ENCODE measurements around the gene SUCO.

The SUCO gene

GRCh38 chr1:172510479-172510878, 22.5 kb upstream of the SUCO start:
- Histone ChIP-seq H4K20me1 (ENCODE audit: insufficient read depth, low read length) (no peaks in the 10 kb centered on the region), H3K4me2 (ENCODE audit: low read length) (no peak overlapping the region), H2AFZ (ENCODE audit: low read depth, low read length) (no peak overlapping the region), H3K9me3 (ENCODE audit: insufficient read depth, low read length) (no peaks in the 10 kb centered on the region), H3K27ac (ENCODE audit: low read length) (no peak overlapping the region), H3K27me3 (ENCODE audit: low read depth, low read length) (no peaks in the 10 kb centered on the region), H3K4me1 (ENCODE audit: low read length) (no peaks in the 10 kb centered on the region), H3K9ac (ENCODE audit: low read length) (no peak overlapping the region), H3K4me3 (ENCODE audit: low read length) (no peak overlapping the region), H3K36me3 (replicated peaks; ENCODE audit: low read depth, low read length) (no peaks in the 10 kb centered on the region), H3K79me2 (ENCODE audit: low read length) (no peaks in the 10 kb centered on the region)
- TF ChIP-seq, protein P1, sequence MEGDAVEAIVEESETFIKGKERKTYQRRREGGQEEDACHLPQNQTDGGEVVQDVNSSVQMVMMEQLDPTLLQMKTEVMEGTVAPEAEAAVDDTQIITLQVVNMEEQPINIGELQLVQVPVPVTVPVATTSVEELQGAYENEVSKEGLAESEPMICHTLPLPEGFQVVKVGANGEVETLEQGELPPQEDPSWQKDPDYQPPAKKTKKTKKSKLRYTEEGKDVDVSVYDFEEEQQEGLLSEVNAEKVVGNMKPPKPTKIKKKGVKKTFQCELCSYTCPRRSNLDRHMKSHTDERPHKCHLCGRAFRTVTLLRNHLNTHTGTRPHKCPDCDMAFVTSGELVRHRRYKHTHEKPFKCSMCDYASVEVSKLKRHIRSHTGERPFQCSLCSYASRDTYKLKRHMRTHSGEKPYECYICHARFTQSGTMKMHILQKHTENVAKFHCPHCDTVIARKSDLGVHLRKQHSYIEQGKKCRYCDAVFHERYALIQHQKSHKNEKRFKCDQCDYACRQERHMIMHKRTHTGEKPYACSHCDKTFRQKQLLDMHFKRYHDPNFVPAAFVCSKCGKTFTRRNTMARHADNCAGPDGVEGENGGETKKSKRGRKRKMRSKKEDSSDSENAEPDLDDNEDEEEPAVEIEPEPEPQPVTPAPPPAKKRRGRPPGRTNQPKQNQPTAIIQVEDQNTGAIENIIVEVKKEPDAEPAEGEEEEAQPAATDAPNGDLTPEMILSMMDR (IDR thresholded peaks at IDR 0.05; ENCODE audit: low read depth, low read length): no peak
- no peak for TF ChIP-seq EZH2phosphoT487 (IDR thresholded peaks at IDR 0.05; ENCODE audit: low read depth)

- Histone ChIP-seq H2AFZ (ENCODE audit: low read depth, low read length) (no peak overlapping the region), H3K9me3 (ENCODE audit: insufficient read depth, low read length) (no peaks in the 10 kb centered on the region), H3K4me3 (ENCODE audit: low read length) (no peak overlapping the region), H3K9ac (ENCODE audit: low read length) (no peak overlapping the region), H3K4me2 (ENCODE audit: low read length) (no peak overlapping the region), H3K36me3 (replicated peaks; ENCODE audit: low read depth, low read length) (no peaks in the 10 kb centered on the region), H3K79me2 (ENCODE audit: low read length) (no peaks in the 10 kb centered on the region), H3K27me3 (ENCODE audit: low read depth, low read length) (no peaks in the 10 kb centered on the region), H3K4me1 (ENCODE audit: low read length) (peaks cover 10% of the 10 kb centered on the region), H4K20me1 (ENCODE audit: insufficient read depth, low read length) (no peaks in the 10 kb centered on the region), H3K27ac (ENCODE audit: low read length) (no peak overlapping the region)
- TF ChIP-seq, protein P1 (IDR thresholded peaks at IDR 0.05; ENCODE audit: low read depth, low read length): no peak
- TF ChIP-seq EZH2phosphoT487 (IDR thresholded peaks at IDR 0.05; ENCODE audit: low read depth): no peak
These were observed 20.4 kb upstream of the SUCO start for GRCh38 chr1:172512591-172512990.

DNA sequence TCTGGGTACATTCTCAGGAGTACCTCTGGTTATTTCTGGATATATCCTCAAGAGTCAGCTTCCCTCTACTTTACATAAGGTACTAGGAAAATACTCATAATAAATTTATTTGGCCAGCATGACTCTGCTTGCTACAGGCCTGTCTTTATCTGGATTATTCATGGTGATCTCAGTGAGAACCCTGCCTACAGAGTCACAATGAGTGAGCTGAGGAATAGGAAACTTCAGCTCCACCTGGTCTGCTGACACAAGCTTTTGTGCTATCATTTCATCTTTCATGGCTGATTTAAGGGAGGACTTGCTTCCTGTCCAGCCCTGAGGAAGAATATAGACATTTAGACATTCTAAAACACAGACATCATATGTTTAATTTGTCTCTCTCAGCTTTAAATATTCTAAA, 19.5 kb upstream of the SUCO start:
- TF ChIP-seq EZH2phosphoT487 (IDR thresholded peaks at IDR 0.05; ENCODE audit: low read depth): no peak
- TF ChIP-seq, protein P1 (IDR thresholded peaks at IDR 0.05; ENCODE audit: low read depth, low read length): no peak
- Histone ChIP-seq H3K4me2 (ENCODE audit: low read length) (no peak overlapping the region), H3K4me1 (ENCODE audit: low read length) (peaks cover 10% of the 10 kb centered on the region), H3K9ac (ENCODE audit: low read length) (no peak overlapping the region), H4K20me1 (ENCODE audit: insufficient read depth, low read length) (no peaks in the 10 kb centered on the region), H3K79me2 (ENCODE audit: low read length) (no peaks in the 10 kb centered on the region), H3K27ac (ENCODE audit: low read length) (no peak overlapping the region), H3K9me3 (ENCODE audit: insufficient read depth, low read length) (no peaks in the 10 kb centered on the region), H3K4me3 (ENCODE audit: low read length) (no peak overlapping the region), H2AFZ (ENCODE audit: low read depth, low read length) (no peak overlapping the region), H3K27me3 (ENCODE audit: low read depth, low read length) (no peaks in the 10 kb centered on the region), H3K36me3 (replicated peaks; ENCODE audit: low read depth, low read length) (no peaks in the 10 kb centered on the region)

DNA sequence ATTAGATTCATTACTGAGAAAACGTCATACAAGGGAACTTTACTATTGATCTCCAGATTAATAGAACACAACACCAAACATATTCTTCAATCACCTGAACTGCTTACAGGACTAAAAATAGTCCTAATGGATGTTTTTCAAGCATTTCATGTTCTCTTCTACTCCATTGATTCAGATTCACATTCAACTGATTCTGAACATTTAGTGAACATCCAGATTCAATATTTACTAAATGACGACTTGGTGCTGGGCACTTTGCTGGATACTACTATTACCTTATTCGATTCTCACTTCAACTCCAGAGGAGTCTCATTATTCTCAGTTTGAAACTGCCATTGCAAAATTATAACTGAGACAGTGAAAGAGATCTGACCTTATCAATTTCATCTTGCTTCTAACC, 18.8 kb upstream of the SUCO start:
- Histone ChIP-seq H3K4me2 (ENCODE audit: low read length) (no peak overlapping the region), H3K9ac (ENCODE audit: low read length) (no peak overlapping the region), H2AFZ (ENCODE audit: low read depth, low read length) (no peak overlapping the region), H3K9me3 (ENCODE audit: insufficient read depth, low read length) (no peaks in the 10 kb centered on the region), H3K36me3 (replicated peaks; ENCODE audit: low read depth, low read length) (no peaks in the 10 kb centered on the region), H3K79me2 (ENCODE audit: low read length) (no peaks in the 10 kb centered on the region), H3K4me3 (ENCODE audit: low read length) (no peak overlapping the region), H3K27me3 (ENCODE audit: low read depth, low read length) (no peaks in the 10 kb centered on the region), H3K4me1 (ENCODE audit: low read length) (peaks cover 10% of the 10 kb centered on the region), H3K27ac (ENCODE audit: low read length) (no peak overlapping the region), H4K20me1 (ENCODE audit: insufficient read depth, low read length) (no peaks in the 10 kb centered on the region)
- no peak for TF ChIP-seq EZH2phosphoT487 (IDR thresholded peaks at IDR 0.05; ENCODE audit: low read depth)
- TF ChIP-seq, protein P1 (IDR thresholded peaks at IDR 0.05; ENCODE audit: low read depth, low read length): no peak
